Endothelial cell (in vitro differentiated cells): ENCODE data around the gene NBEA. TPM values are rescaled to one million over a fixed set of nuclear protein-coding genes. Genes with fewer than 3 reads are reported as not detected.

Experiments used
- DNase-seq: peaks from one replicate; pipeline ENCODE4 v3.0.0; 2021; ENCODE audit warnings: low spot score
- H3K27ac Mint-ChIP-seq: one replicate; pipeline ENCODE4 v1.8.0; 2021; ENCODE audit warnings: mixed read lengths, inconsistent platforms; ENCODE audit not compliant: unreplicated experiment
- H3K27me3 Mint-ChIP-seq: one replicate; pipeline ENCODE4 v1.8.0; 2021; ENCODE audit warnings: mild to moderate bottlenecking, moderate library complexity, mixed read lengths, inconsistent platforms; ENCODE audit not compliant: unreplicated experiment
- H3K36me3 Mint-ChIP-seq: one replicate; pipeline ENCODE4 v1.8.0; 2021; ENCODE audit warnings: mild to moderate bottlenecking, low read depth, mixed read lengths, inconsistent platforms; ENCODE audit not compliant: unreplicated experiment
- H3K4me1 Mint-ChIP-seq: one replicate; pipeline ENCODE4 v1.8.0; 2021; ENCODE audit warnings: mild to moderate bottlenecking, mixed read lengths, inconsistent platforms; ENCODE audit not compliant: unreplicated experiment
- H3K4me3 Mint-ChIP-seq: one replicate; pipeline ENCODE4 v1.8.0; 2021; ENCODE audit warnings: mild to moderate bottlenecking, mixed read lengths, inconsistent platforms; ENCODE audit not compliant: unreplicated experiment
- H3K9me3 Mint-ChIP-seq: one replicate; pipeline ENCODE4 v1.8.0; 2021; ENCODE audit warnings: mixed read lengths, inconsistent platforms; ENCODE audit not compliant: unreplicated experiment
- CTCF ChIP-seq: fragments of 200-600 bp; sonication (generic); IDR thresholded peaks from one replicate; pipeline ENCODE4 v1.5.0; 2021; ENCODE audit warnings: antibody characterized with exemption; ENCODE audit not compliant: unreplicated experiment
- total RNA-seq: library from RNA; stranded (reverse); fragmentation: NEBNext Ultra II Directional; extraction: Animal tissue kit (Norgen Biotek cat#: 25700); gene quantifications from one replicate; pipeline ENCODE4 v1.2.1, GENCODE V29; 2021; ENCODE audit not compliant: unreplicated experiment

Gene NBEA
- total RNA-seq, 1 donor from 2014 or later: 11.7 TPM

- Mint-ChIP-seq H3K4me3 (no peak overlapping the region), H3K36me3 (no peaks in the 10 kb centered on the region), H3K27ac (no peak overlapping the region), H3K9me3 (no peaks in the 10 kb centered on the region), H3K27me3 (no peaks in the 10 kb centered on the region), H3K4me1 (no peaks in the 10 kb centered on the region)
- TF ChIP-seq CTCF: no peak
- DNase-seq: no peak
Observed at GRCh38 chr13:35131471-35131870, 189.4 kb downstream of the NBEA start.

GRCh38 chr13:35136585-35136984 lies 194.5 kb downstream of the NBEA start:
- H3K9me3 Mint-ChIP-seq: no peaks in the 10 kb centered on the region
- no peak overlapping the region for H3K27ac Mint-ChIP-seq
- no peak overlapping the region for H3K4me3 Mint-ChIP-seq
- no peaks in the 10 kb centered on the region for H3K27me3 Mint-ChIP-seq
- no peaks in the 10 kb centered on the region for H3K4me1 Mint-ChIP-seq
- DNase-seq: no peak
- no peak for TF ChIP-seq CTCF
- H3K36me3 Mint-ChIP-seq: no peaks in the 10 kb centered on the region

- H3K4me1 Mint-ChIP-seq: peaks cover 3% of the 10 kb centered on the region
- H3K27me3 Mint-ChIP-seq: no peaks in the 10 kb centered on the region
- DNase-seq: no peak
- no peaks in the 10 kb centered on the region for H3K9me3 Mint-ChIP-seq
- no peak overlapping the region for H3K27ac Mint-ChIP-seq
- H3K4me3 Mint-ChIP-seq: no peak overlapping the region
- TF ChIP-seq CTCF: no peak
- no peaks in the 10 kb centered on the region for H3K36me3 Mint-ChIP-seq
Observed at GRCh38 chr13:35139591-35139990, 197.5 kb downstream of the NBEA start.

GRCh38 chr13:35140321-35140720 lies 198.3 kb downstream of the NBEA start:
- Mint-ChIP-seq H3K36me3 (no peaks in the 10 kb centered on the region), H3K27ac (no peak overlapping the region), H3K4me3 (no peak overlapping the region), H3K27me3 (no peaks in the 10 kb centered on the region), H3K9me3 (no peaks in the 10 kb centered on the region), H3K4me1 (peaks cover 4% of the 10 kb centered on the region)
- no peak for TF ChIP-seq CTCF
- DNase-seq: no peak

- no peak for TF ChIP-seq CTCF
- no peak for DNase-seq
- Mint-ChIP-seq H3K4me1 (peaks cover 4% of the 10 kb centered on the region), H3K27ac (no peak overlapping the region), H3K36me3 (peaks cover under 1% of the 10 kb centered on the region), H3K4me3 (no peak overlapping the region), H3K27me3 (no peaks in the 10 kb centered on the region), H3K9me3 (no peaks in the 10 kb centered on the region)
Observed at GRCh38 chr13:35140831-35141230, 198.8 kb downstream of the NBEA start.
